Psoas muscle (tissue), 8 donors: Measurements from ENCODE around the gene ZMYND12. TPM values are rescaled to one million over a fixed set of nuclear protein-coding genes. Genes with fewer than 3 reads are reported as not detected.

ENCODE experiments used
- ATAC-seq, 4 donors: fragments of 200-7000 bp; cut with Tn5 transposase; one replicate each; pipeline ENCODE4 v1.9.1; 2020; ENCODE audit warnings: moderate library complexity in 3 of 4, mild to moderate bottlenecking in 2 of 4
- DNase-seq, 2 donors: peaks; one replicate each; pipeline ENCODE4 v3.0.0-alpha.2; 2020
- H3K27ac ChIP-seq: fragments of 200-600 bp; one replicate; pipeline ENCODE4 v1.8.0; 2022
- H3K27me3 ChIP-seq, 3 donors: fragments of 200-600 bp in 1 of 3; one replicate each; pipeline versions ENCODE4 v1.6.1 to v1.8.0; 2013 to 2022; ENCODE audit warnings: low read length in 2 of 3, mild to moderate bottlenecking in 2 of 3, moderate library complexity in 1 of 3; ENCODE audit not compliant: insufficient read depth in 3 of 3
- H3K36me3 ChIP-seq, 2 donors: fragments of 200-600 bp in 1 of 2; one replicate each; pipeline versions ENCODE4 v1.6.1 to v1.8.0; 2013 to 2022; ENCODE audit warnings: low read depth in 1 of 2, mild to moderate bottlenecking in 1 of 2, moderate library complexity in 1 of 2; ENCODE audit not compliant: insufficient read depth in 1 of 2
- H3K4me1 ChIP-seq: fragments of 200-600 bp; one replicate; pipeline ENCODE4 v1.8.0; 2022
- H3K4me3 ChIP-seq: fragments of 200-600 bp; one replicate; pipeline ENCODE4 v1.8.0; 2022; ENCODE audit warnings: mild to moderate bottlenecking
- H3K9me3 ChIP-seq: fragments of 200-600 bp; one replicate; pipeline ENCODE4 v1.8.0; 2022
- WGBS, 3 donors: extraction: QIAGEN DNeasy Blood & Tissue Kit; methylation state at CpG; one replicate each; pipeline versions ENCODE4 v1.1.6 to v1.1.7; 2013; 5-methylcytosine and 5-hydroxymethylcytosine counted together
- intact Hi-C, 2 donors: fragments of 100-400 bp; cut with DNase I; formaldehyde crosslinking; loops; one replicate each; pipeline versions ENCODE4 v1.11.0 to v1.14.2; 2022
- polyA plus RNA-seq, 3 donors: library from polyadenylated mRNA; stranded (reverse); fragments of 200-250 nt; gene quantifications; one replicate each; pipeline ENCODE4 v1.2.3, GENCODE V29; 2013
- total RNA-seq, 4 donors: library from RNA; stranded (reverse); fragmentation: NEBNext Ultra II Directional in 2 of 4; extraction: Animal tissue kit (Norgen Biotek cat#: 25700) in 2 of 4; gene quantifications; one replicate each; pipeline versions ENCODE4 v1.2.1 to v1.2.4, GENCODE V29; 2021 to 2023
- TF ChIP-seq, protein P1 (sequence below): fragments of 200-600 bp; IDR thresholded peaks from one replicate; pipeline ENCODE4 v1.8.0; 2022; ENCODE audit warnings: antibody characterized with exemption
- donor health status: healthy with polysubstance abuse.
- donor health status: DM: no; HTN: no; CAD: no; lungs with moderate emphysema.
- donor health status: Bipolar disorder and iron deficiency.
- donor health status: healthy.
- donor health status: DM: yes; HTN: yes; CAD: no.
- donor health status: DM: no; HTN: no; CAD: no.
- donor health status: DM: no; HTN: no; CAD: no.
- donor health status: DM: yes; HTN: yes; CAD: no.

The ZMYND12 gene
- total and polyA plus RNA-seq, 7 donors = 0.39 to 2.7 (median 1.0) TPM

DNA sequence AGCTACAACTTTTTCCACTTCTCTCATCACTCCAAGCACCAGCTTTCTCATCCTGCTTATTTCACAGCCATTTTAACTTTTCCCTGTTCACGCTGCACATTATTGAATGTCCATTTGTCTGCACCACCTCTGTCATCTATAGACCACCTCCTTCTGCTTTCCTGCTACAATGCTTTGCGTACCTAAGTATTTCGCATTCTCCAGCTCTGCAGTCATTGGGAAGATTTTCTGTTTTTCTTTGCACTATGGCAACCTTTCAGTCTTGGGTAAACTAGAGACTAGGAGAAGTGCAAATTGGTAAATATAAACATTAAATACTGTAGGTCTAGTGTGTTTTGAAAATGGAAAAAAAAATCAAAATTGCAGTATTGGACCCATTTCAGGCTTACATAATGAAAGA is 8.1 kb upstream of the ZMYND12 start:
- Histone ChIP-seq H3K4me1 (peaks cover 4% of the 10 kb centered on the region), H3K36me3 (peaks cover 6 to 25% of the 10 kb centered on the region in 2 donors), H3K9me3 (no peaks in the 10 kb centered on the region), H3K27ac (no peak overlapping the region), H3K4me3 (peak overlapping the region; percentile 77), H3K27me3 (no peaks in the 10 kb centered on the region)
- TF ChIP-seq, protein P1, sequence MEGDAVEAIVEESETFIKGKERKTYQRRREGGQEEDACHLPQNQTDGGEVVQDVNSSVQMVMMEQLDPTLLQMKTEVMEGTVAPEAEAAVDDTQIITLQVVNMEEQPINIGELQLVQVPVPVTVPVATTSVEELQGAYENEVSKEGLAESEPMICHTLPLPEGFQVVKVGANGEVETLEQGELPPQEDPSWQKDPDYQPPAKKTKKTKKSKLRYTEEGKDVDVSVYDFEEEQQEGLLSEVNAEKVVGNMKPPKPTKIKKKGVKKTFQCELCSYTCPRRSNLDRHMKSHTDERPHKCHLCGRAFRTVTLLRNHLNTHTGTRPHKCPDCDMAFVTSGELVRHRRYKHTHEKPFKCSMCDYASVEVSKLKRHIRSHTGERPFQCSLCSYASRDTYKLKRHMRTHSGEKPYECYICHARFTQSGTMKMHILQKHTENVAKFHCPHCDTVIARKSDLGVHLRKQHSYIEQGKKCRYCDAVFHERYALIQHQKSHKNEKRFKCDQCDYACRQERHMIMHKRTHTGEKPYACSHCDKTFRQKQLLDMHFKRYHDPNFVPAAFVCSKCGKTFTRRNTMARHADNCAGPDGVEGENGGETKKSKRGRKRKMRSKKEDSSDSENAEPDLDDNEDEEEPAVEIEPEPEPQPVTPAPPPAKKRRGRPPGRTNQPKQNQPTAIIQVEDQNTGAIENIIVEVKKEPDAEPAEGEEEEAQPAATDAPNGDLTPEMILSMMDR = no peak
- intact Hi-C loops = no loop called here
- ATAC-seq (no peak), DNase-seq (no peak)
- WGBS, 3 donors = 89 to 95% (median 92%) methylated on average over 3 of the region's 3 CpGs

DNA sequence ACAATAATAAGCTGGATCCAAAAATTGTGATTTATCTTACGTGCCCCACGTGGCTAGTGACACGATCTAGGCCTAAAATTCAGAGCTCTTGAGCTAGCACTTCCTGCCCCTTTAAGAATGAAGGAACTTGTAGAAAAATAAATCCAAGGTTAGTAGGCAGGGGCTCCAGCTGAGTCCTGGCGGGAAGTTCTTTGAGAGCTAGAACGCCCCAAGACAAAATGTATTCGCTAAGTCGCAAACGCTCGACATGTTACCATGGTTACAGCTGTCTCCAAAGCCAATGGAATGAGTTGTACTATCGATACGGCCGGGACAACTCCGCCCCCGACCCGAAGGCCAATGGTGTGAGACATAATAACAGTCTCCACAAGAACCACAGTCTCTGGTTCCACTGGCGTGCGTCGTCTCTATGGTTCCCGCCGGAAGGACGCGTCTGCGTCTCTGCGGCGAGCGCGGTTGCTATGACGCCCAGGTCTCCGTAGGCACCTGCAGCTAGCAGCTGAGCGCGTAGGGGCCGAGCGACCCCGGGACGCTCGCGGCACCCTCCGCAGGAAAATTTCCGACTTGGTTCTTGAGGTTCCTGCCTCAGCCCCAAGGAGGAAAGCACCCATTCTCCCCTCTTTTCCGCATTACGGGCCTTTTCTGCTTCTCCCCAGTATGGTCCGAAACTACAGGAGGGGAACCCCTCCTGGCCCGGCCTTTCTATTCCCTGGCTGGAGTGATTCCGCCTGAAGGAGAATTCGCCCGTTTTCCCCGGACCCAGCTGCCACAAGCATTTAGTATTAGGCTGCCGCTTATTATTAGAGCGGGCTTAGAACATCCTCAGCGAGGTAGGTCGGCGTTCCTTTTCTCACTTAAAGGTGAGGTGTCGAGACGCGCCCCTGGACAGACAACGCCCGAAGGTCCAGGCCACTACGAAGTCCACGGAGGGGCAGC is 7.3 kb upstream of the ZMYND12 start, which contains the start of gene CCDC30:
Gene CCDC30, plus strand, starts transcription at position 459 of the 936 bp plus-strand sequence. CDS start 17,266 bp downstream, outside the sequence.
- 1 to 2% (median 2%) methylated on average over 59 of the region's 59 CpGs for WGBS, 3 donors
- intact Hi-C loops = no loop called here

DNA sequence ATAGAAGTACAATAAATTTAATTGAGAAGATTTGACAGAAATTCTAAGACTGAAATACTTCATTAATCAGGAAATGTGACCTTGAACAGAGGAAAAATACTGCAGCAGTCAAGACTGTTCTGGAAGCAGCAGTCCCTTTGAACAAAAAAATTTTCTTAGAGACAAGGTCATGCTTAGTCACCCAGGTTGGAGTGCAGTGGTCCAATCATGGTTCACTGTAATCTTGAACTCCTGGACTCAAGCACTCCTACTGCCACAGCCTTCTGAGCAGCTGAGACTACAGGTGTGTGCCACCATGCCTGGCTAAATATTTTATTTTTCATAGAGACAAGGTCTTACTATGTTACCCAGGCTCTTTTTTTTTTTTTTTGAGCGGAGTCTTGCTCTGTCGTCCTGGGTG is 5.4 kb upstream of the ZMYND12 start:
- ATAC-seq = no peak
- intact Hi-C loops = no loop called here

More for the DNA sequence above, 7.3 kb upstream of the ZMYND12 start, which contains the start of gene CCDC30:
- no peaks in the 10 kb centered on the region for H3K9me3 ChIP-seq
- peaks cover 6 to 34% of the 10 kb centered on the region in 2 donors for H3K36me3 ChIP-seq
- peaks cover 4% of the 10 kb centered on the region for H3K4me1 ChIP-seq
- peak; percentile 94 to 96 for DNase-seq
- TF ChIP-seq, protein P1 = no peak
- peak within 1 kb of the TSS; percentile 77 for H3K4me3 ChIP-seq
- peak; percentile 100 for ATAC-seq
- no peaks in the 10 kb centered on the region for H3K27me3 ChIP-seq
- no peak within 1 kb of the TSS for H3K27ac ChIP-seq

DNA sequence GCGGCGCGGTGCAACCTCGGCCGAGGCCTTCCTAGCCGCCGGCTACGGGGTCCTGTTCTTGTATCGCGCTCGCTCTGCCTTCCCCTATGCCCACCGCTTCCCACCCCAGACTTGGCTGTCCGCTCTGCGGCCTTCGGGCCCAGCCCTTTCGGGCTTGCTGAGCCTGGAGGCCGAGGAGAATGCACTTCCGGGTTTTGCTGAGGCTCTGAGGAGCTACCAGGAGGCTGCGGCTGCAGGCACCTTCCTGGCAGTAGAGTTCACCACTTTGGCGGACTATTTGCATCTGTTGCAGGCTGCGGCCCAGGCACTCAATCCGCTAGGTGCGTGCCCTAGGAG is 900 bp upstream of the ZMYND12 start:
- peak overlapping the region; percentile 87 for H3K4me3 ChIP-seq
- no peaks in the 10 kb centered on the region for H3K27me3 ChIP-seq
- DNase-seq (peak in 1 of 2 donors; percentile 43), ATAC-seq (peak; percentile 36 to 66 (median 58))
- WGBS, 3 donors = 0 to 2% (median 1%) methylated on average over 20 to 23 of the region's 23 CpGs
- no peaks in the 10 kb centered on the region for H3K9me3 ChIP-seq
- intact Hi-C loops = loop anchor here (2.0 to 10.0 kb wide), 3 partner anchors 122 to 308 kb away; partner anchors contain the start of genes C1orf50 (in 1 of the 2), FOXJ3 (in 1 of the 2) and P3H1 (in 1 of the 2)
- peaks cover 6% of the 10 kb centered on the region for H3K4me1 ChIP-seq
- TF ChIP-seq, protein P1 = no peak
- H3K36me3 ChIP-seq = peaks cover 6 to 38% of the 10 kb centered on the region in 2 donors
- peak overlapping the region; percentile 90 for H3K27ac ChIP-seq

More for the DNA sequence above, 5.4 kb upstream of the ZMYND12 start:
- WGBS, 3 donors = 78 to 85% (median 83%) methylated on average over 2 of the region's 2 CpGs
- H3K36me3 ChIP-seq = peaks cover 6 to 38% of the 10 kb centered on the region in 2 donors
- TF ChIP-seq, protein P1 = no peak
- no peak overlapping the region for H3K4me3 ChIP-seq
- peaks cover 10% of the 10 kb centered on the region for H3K4me1 ChIP-seq
- no peak for DNase-seq
- H3K9me3 ChIP-seq = no peaks in the 10 kb centered on the region
- H3K27me3 ChIP-seq = no peaks in the 10 kb centered on the region
- no peak overlapping the region for H3K27ac ChIP-seq
